ENCODE data around the gene GPR84. TPM values are rescaled to one million over a fixed set of nuclear protein-coding genes. Genes with fewer than 3 reads are reported as not detected.
A peak's percentile ranks its signal among the peaks of the same experiment; 100 is the strongest.

The GPR84 gene
- total and polyA plus RNA-seq, 9 of the 15 experiments (the other 6 are each of a cell fraction or from before 2014, with no cell fraction given) = 0.07 to 0.18 (median 0.11) TPM; not detected in 5

DNA sequence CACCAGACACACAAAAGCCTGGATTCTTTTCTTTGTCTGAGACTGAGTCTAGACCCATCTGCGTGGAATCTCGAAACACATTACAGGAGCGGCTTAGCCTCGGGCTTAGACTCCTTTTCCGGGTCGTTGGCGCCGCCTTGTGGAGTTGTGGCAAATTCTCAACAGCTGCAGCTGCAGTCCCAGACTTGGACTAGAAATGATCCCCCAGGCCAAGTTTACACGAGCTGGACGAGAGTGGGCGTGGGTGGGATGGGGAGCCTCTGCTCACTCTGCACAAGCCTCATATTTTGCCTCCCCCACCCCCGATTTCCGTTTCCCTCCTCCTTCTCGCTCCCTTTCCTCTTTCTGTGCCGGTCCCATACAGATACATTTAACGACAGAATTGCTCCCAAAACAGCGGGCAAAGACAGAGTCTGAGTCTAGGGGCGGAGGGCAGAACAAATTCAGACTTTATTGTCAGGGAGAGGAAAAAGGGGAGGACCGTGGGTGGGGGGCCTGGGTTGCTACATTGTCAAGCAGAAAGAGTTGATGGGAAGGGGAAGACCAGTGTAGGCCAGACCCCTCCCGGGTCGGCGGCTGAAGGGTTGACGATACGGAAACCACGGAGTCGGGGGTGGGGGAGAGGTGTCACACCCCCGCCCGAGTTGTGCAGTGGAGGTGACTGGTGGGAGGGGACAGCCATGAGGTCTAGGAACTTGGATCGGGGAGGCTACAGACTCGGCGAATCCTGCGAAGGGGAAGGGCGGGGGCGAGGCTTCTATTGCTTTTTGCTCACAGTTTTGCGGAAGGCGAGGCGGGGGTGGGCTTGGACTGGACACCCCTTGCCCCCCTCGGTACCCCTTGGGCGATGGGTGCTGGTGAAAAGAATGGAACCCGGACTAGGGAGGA lies 4.7 kb upstream of the GPR84 start (continued):
- TF ChIP-seq ZZZ3 (IDR thresholded peaks at IDR 0.05) (no peak), TEAD2 (tag; IDR thresholded peaks at IDR 0.05) (no peak), ZC3H8 (IDR thresholded peaks at IDR 0.05) (no peak), HNRNPLL (IDR thresholded peaks at IDR 0.05; ENCODE audit: low read depth, low read length, poor library complexity, severe bottlenecking) (peak; percentile 87), DEAF1 (CRISPR knock-in tag; IDR thresholded peaks at IDR 0.05) (no peak), RBM14 (IDR thresholded peaks at IDR 0.05; ENCODE audit: borderline replicate concordance, insufficient read depth, low read depth, low read length) (no peak), ZBTB9 (CRISPR knock-in tag; IDR thresholded peaks at IDR 0.05) (0 out of 2 replicates have a peak, but pooled peaks have one; percentile 26), ADNP (tag; IDR thresholded peaks at IDR 0.05) (no peak), PHB2 (IDR thresholded peaks at IDR 0.05; ENCODE audit: low read depth) (no peak), ZNF561 (CRISPR knock-in tag; conservative IDR thresholded peaks at IDR 0.05) (no peak), PRMT5 (CRISPR knock-in tag; IDR thresholded peaks at IDR 0.05) (no peak), KLF10 (CRISPR knock-in tag; IDR thresholded peaks at IDR 0.05) (no peak), COPS2 (conservative IDR thresholded peaks at IDR 0.05) (no peak), KDM1A (IDR thresholded peaks at IDR 0.05) (peak in 1 of 2 experiments; percentile 80; a peak in 1 of 4 replicates), ATF1 (CRISPR knock-in tag; IDR thresholded peaks at IDR 0.05) (no peak), ATF1 (tag; IDR thresholded peaks at IDR 0.05) (0 out of 2 replicates have a peak, but pooled peaks have one; percentile 23), ZNF277 (CRISPR knock-in tag; IDR thresholded peaks at IDR 0.05; ENCODE audit: borderline replicate concordance) (no peak), ELF2 (CRISPR knock-in tag; IDR thresholded peaks at IDR 0.05) (peak; percentile 75), NR2F6 (CRISPR knock-in tag; IDR thresholded peaks at IDR 0.05) (no peak), POLR2AphosphoS5 (IDR thresholded peaks at IDR 0.05; ENCODE audit: control insufficient read depth, insufficient read depth, low read depth, low read length) (peak; percentile 56), ZNF830 (CRISPR knock-in tag; IDR thresholded peaks at IDR 0.05) (no peak), BHLHE40 (IDR thresholded peaks at IDR 0.05; ENCODE audit: low read length) (peak; percentile 45; the same call in 1 of the 2 replicates), RUNX1 (IDR thresholded peaks at IDR 0.05; ENCODE audit: low read depth) (no peak), CC2D1A (IDR thresholded peaks at IDR 0.05) (peak; percentile 41; the same call in 1 of the 2 replicates)
- TF ChIP-seq, protein P1, sequence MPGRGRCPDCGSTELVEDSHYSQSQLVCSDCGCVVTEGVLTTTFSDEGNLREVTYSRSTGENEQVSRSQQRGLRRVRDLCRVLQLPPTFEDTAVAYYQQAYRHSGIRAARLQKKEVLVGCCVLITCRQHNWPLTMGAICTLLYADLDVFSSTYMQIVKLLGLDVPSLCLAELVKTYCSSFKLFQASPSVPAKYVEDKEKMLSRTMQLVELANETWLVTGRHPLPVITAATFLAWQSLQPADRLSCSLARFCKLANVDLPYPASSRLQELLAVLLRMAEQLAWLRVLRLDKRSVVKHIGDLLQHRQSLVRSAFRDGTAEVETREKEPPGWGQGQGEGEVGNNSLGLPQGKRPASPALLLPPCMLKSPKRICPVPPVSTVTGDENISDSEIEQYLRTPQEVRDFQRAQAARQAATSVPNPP (IDR thresholded peaks at IDR 0.05; ENCODE audit: borderline replicate concordance, insufficient read depth, insufficient read length) = no peak

Measured in K562 (cell line).